NAMALWA (cell line): ENCODE data around the gene IFNAR1.

ENCODE experiments used
- DNase-seq: peaks from one replicate; pipeline ENCODE4 v3.0.0-alpha.2; 2015; ENCODE audit warnings: low spot score

Gene IFNAR1

GRCh38 chr21:33402001-33402979, 77.5 kb downstream of the IFNAR1 start:
- peak; percentile 54 for DNase-seq

GRCh38 chr21:33403128-33403785, 78.5 kb downstream of the IFNAR1 start, which contains the start of gene IFNGR2:
TSS of gene IFNGR2 (plus strand) at chr21:33403413. CDS start at chr21:33403544, 131 bp downstream.
- peak; percentile 53 for DNase-seq

- peak; percentile 69 for DNase-seq
Observed at GRCh38 chr21:33403786-33404585, 79.2 kb downstream of the IFNAR1 start.

GRCh38 chr21:33406493-33406892, 81.7 kb downstream of the IFNAR1 start:
- no peak for DNase-seq
